Measurements from ENCODE around the gene PSME4.
"Not testable (repeated sequence)": the region's sequence is repeated elsewhere in the genome, so short reads cannot be mapped to it uniquely, and the experiment has no call there.

The PSME4 gene

GRCh38 chr2:53827398-53828175, 143.2 kb downstream of the PSME4 start:
- no peaks in the 10 kb centered on the region for H3K27me3 ChIP-seq (ENCODE audit: control insufficient read depth in 5 of 5, insufficient read depth in 4 of 5, low read length in 5 of 5)
- H3K4me1 ChIP-seq (ENCODE audit: control insufficient read depth in 5 of 5, insufficient read depth in 5 of 5, low read length in 5 of 5): peaks cover 0 to 25% (median 10%) of the 10 kb centered on the region in 5 donors
- peaks cover 0 to 3% (median 0%) of the 10 kb centered on the region in 5 donors for H3K9me3 ChIP-seq (ENCODE audit: control insufficient read depth in 5 of 5, low read length in 5 of 5)
- peaks cover 0 to 6% (median 3%) of the 10 kb centered on the region in 5 donors for H3K36me3 ChIP-seq (ENCODE audit: control insufficient read depth in 5 of 5, insufficient read depth in 5 of 5, low read length in 5 of 5)
- H3K9ac ChIP-seq (ENCODE audit: low read length in 5 of 5): no peak overlapping the region
- H3K27ac ChIP-seq (ENCODE audit: low read depth, low read length): peak overlapping the region; percentile 38
- no peak overlapping the region for H3K4me3 ChIP-seq (ENCODE audit: low read depth in 1 of 5, low read length in 5 of 5)

GRCh38 chr2:53826587-53827397, 144.0 kb downstream of the PSME4 start:
- Histone ChIP-seq H3K27ac (ENCODE audit: low read depth, low read length) (peak overlapping the region; percentile 38), H3K9me3 (ENCODE audit: control insufficient read depth in 5 of 5, low read length in 5 of 5) (peaks cover 0 to 3% (median 0%) of the 10 kb centered on the region in 5 donors), H3K4me3 (ENCODE audit: low read depth in 1 of 5, low read length in 5 of 5) (no peak overlapping the region), H3K27me3 (ENCODE audit: control insufficient read depth in 5 of 5, insufficient read depth in 4 of 5, low read length in 5 of 5) (no peaks in the 10 kb centered on the region), H3K4me1 (ENCODE audit: control insufficient read depth in 5 of 5, insufficient read depth in 5 of 5, low read length in 5 of 5) (peaks cover 0 to 25% (median 10%) of the 10 kb centered on the region in 5 donors), H3K9ac (ENCODE audit: low read length in 5 of 5) (no peak overlapping the region), H3K36me3 (ENCODE audit: control insufficient read depth in 5 of 5, insufficient read depth in 5 of 5, low read length in 5 of 5) (peaks cover 0 to 6% (median 3%) of the 10 kb centered on the region in 5 donors)

GRCh38 chr2:53826030-53826410, 144.8 kb downstream of the PSME4 start:
- H3K4me1 ChIP-seq (ENCODE audit: control insufficient read depth in 5 of 5, insufficient read depth in 5 of 5, low read length in 5 of 5): peaks cover 0 to 25% (median 10%) of the 10 kb centered on the region in 5 donors
- H3K27me3 ChIP-seq (ENCODE audit: control insufficient read depth in 5 of 5, insufficient read depth in 4 of 5, low read length in 5 of 5): no peaks in the 10 kb centered on the region
- H3K9me3 ChIP-seq (ENCODE audit: control insufficient read depth in 5 of 5, low read length in 5 of 5): peaks cover 0 to 3% (median 0%) of the 10 kb centered on the region in 5 donors
- peak overlapping the region; percentile 38 for H3K27ac ChIP-seq (ENCODE audit: low read depth, low read length)
- H3K36me3 ChIP-seq (ENCODE audit: control insufficient read depth in 5 of 5, insufficient read depth in 5 of 5, low read length in 5 of 5): no peaks in the 10 kb centered on the region
- no peak overlapping the region for H3K4me3 ChIP-seq (ENCODE audit: low read depth in 1 of 5, low read length in 5 of 5)
- peak overlapping the region in 1 of 5 donors; percentile 6 for H3K9ac ChIP-seq (ENCODE audit: low read length in 5 of 5)

- H3K27ac ChIP-seq (ENCODE audit: low read depth, low read length); H3K9me3 ChIP-seq (ENCODE audit: control insufficient read depth in 5 of 5, low read length in 5 of 5); H3K9ac ChIP-seq (ENCODE audit: low read length in 5 of 5); H3K27me3 ChIP-seq (ENCODE audit: control insufficient read depth in 5 of 5, insufficient read depth in 4 of 5, low read length in 5 of 5); H3K4me3 ChIP-seq (ENCODE audit: low read depth in 1 of 5, low read length in 5 of 5): not testable (repeated sequence)
- H3K36me3 ChIP-seq (ENCODE audit: control insufficient read depth in 5 of 5, insufficient read depth in 5 of 5, low read length in 5 of 5): peaks cover 0 to 13% (median 12%) of the 10 kb centered on the region in 5 donors
- H3K4me1 ChIP-seq (ENCODE audit: control insufficient read depth in 5 of 5, insufficient read depth in 5 of 5, low read length in 5 of 5): peaks cover 0 to 31% (median 10%) of the 10 kb centered on the region in 5 donors
Measured at GRCh38 chr2:53823639-53824038, 147.2 kb downstream of the PSME4 start.

- peaks cover 8 to 24% (median 12%) of the 10 kb centered on the region in 5 donors for H3K36me3 ChIP-seq (ENCODE audit: control insufficient read depth in 5 of 5, insufficient read depth in 5 of 5, low read length in 5 of 5)
- H3K9ac ChIP-seq (ENCODE audit: low read length in 5 of 5): no peak overlapping the region
- no peak overlapping the region for H3K4me3 ChIP-seq (ENCODE audit: low read depth in 1 of 5, low read length in 5 of 5)
- no peaks in the 10 kb centered on the region for H3K9me3 ChIP-seq (ENCODE audit: control insufficient read depth in 5 of 5, low read length in 5 of 5)
- H3K27me3 ChIP-seq (ENCODE audit: control insufficient read depth in 5 of 5, insufficient read depth in 4 of 5, low read length in 5 of 5): no peaks in the 10 kb centered on the region
- H3K4me1 ChIP-seq (ENCODE audit: control insufficient read depth in 5 of 5, insufficient read depth in 5 of 5, low read length in 5 of 5): peaks cover 0 to 22% (median 4%) of the 10 kb centered on the region in 5 donors
- H3K27ac ChIP-seq (ENCODE audit: low read depth, low read length): no peak overlapping the region
Measured at GRCh38 chr2:53821810-53822209, 149.0 kb downstream of the PSME4 start.

GRCh38 chr2:53820711-53821110, 150.1 kb downstream of the PSME4 start:
- no peaks in the 10 kb centered on the region for H3K9me3 ChIP-seq (ENCODE audit: control insufficient read depth in 5 of 5, low read length in 5 of 5)
- H3K27me3 ChIP-seq (ENCODE audit: control insufficient read depth in 5 of 5, insufficient read depth in 4 of 5, low read length in 5 of 5): no peaks in the 10 kb centered on the region
- H3K27ac ChIP-seq (ENCODE audit: low read depth, low read length): no peak overlapping the region
- H3K9ac ChIP-seq (ENCODE audit: low read length in 5 of 5): no peak overlapping the region
- H3K4me1 ChIP-seq (ENCODE audit: control insufficient read depth in 5 of 5, insufficient read depth in 5 of 5, low read length in 5 of 5): peaks cover 0 to 13% (median 0%) of the 10 kb centered on the region in 5 donors
- H3K36me3 ChIP-seq (ENCODE audit: control insufficient read depth in 5 of 5, insufficient read depth in 5 of 5, low read length in 5 of 5): peaks cover 8 to 31% (median 15%) of the 10 kb centered on the region in 5 donors
- H3K4me3 ChIP-seq (ENCODE audit: low read depth in 1 of 5, low read length in 5 of 5): no peak overlapping the region

GRCh38 chr2:53820048-53820447, 150.7 kb downstream of the PSME4 start:
- H3K4me3 ChIP-seq (ENCODE audit: low read depth in 1 of 5, low read length in 5 of 5): no peak overlapping the region
- no peak overlapping the region for H3K27ac ChIP-seq (ENCODE audit: low read depth, low read length)
- H3K9me3 ChIP-seq (ENCODE audit: control insufficient read depth in 5 of 5, low read length in 5 of 5): no peaks in the 10 kb centered on the region
- H3K9ac ChIP-seq (ENCODE audit: low read length in 5 of 5): no peak overlapping the region
- H3K4me1 ChIP-seq (ENCODE audit: control insufficient read depth in 5 of 5, insufficient read depth in 5 of 5, low read length in 5 of 5): peaks cover 0 to 11% (median 0%) of the 10 kb centered on the region in 5 donors
- peaks cover 8 to 37% (median 21%) of the 10 kb centered on the region in 5 donors for H3K36me3 ChIP-seq (ENCODE audit: control insufficient read depth in 5 of 5, insufficient read depth in 5 of 5, low read length in 5 of 5)
- H3K27me3 ChIP-seq (ENCODE audit: control insufficient read depth in 5 of 5, insufficient read depth in 4 of 5, low read length in 5 of 5): no peaks in the 10 kb centered on the region

- peaks cover 8 to 37% (median 22%) of the 10 kb centered on the region in 5 donors for H3K36me3 ChIP-seq (ENCODE audit: control insufficient read depth in 5 of 5, insufficient read depth in 5 of 5, low read length in 5 of 5)
- no peaks in the 10 kb centered on the region for H3K9me3 ChIP-seq (ENCODE audit: control insufficient read depth in 5 of 5, low read length in 5 of 5)
- H3K9ac ChIP-seq (ENCODE audit: low read length in 5 of 5): no peak overlapping the region
- no peak overlapping the region for H3K27ac ChIP-seq (ENCODE audit: low read depth, low read length)
- H3K4me1 ChIP-seq (ENCODE audit: control insufficient read depth in 5 of 5, insufficient read depth in 5 of 5, low read length in 5 of 5): peaks cover 0 to 11% (median 0%) of the 10 kb centered on the region in 5 donors
- no peaks in the 10 kb centered on the region for H3K27me3 ChIP-seq (ENCODE audit: control insufficient read depth in 5 of 5, insufficient read depth in 4 of 5, low read length in 5 of 5)
- H3K4me3 ChIP-seq (ENCODE audit: low read depth in 1 of 5, low read length in 5 of 5): no peak overlapping the region
Measured at GRCh38 chr2:53819634-53820033, 151.2 kb downstream of the PSME4 start.

GRCh38 chr2:53818854-53819435, 151.8 kb downstream of the PSME4 start:
- Histone ChIP-seq H3K4me1 (ENCODE audit: control insufficient read depth in 5 of 5, insufficient read depth in 5 of 5, low read length in 5 of 5) (peaks cover 0 to 11% (median 0%) of the 10 kb centered on the region in 5 donors), H3K36me3 (ENCODE audit: control insufficient read depth in 5 of 5, insufficient read depth in 5 of 5, low read length in 5 of 5) (peaks cover 10 to 38% (median 23%) of the 10 kb centered on the region in 5 donors), H3K9me3 (ENCODE audit: control insufficient read depth in 5 of 5, low read length in 5 of 5) (no peaks in the 10 kb centered on the region), H3K9ac (ENCODE audit: low read length in 5 of 5) (no peak overlapping the region), H3K27ac (ENCODE audit: low read depth, low read length) (no peak overlapping the region), H3K4me3 (ENCODE audit: low read depth in 1 of 5, low read length in 5 of 5) (no peak overlapping the region), H3K27me3 (ENCODE audit: control insufficient read depth in 5 of 5, insufficient read depth in 4 of 5, low read length in 5 of 5) (no peaks in the 10 kb centered on the region)

All from subcutaneous abdominal adipose tissue (tissue), 5 donors.